ENCODE measurements around the gene PPP2R2C.

Gene PPP2R2C

GRCh38 chr4:6495736-6496135 is 23.3 kb upstream of the PPP2R2C start:
- no peak for TF ChIP-seq CTCF (IDR thresholded peaks at IDR 0.05; ENCODE audit: low read depth, low read length)
- no peak overlapping the region for H3K4me3 ChIP-seq (ENCODE audit: low read depth, low read length)
- no peak for DNase-seq (ENCODE audit: low read depth, low spot score)
- in situ Hi-C loops (cut with HindIII; ENCODE audit: low sequenced_read_pairs): no loop called here

DNA sequence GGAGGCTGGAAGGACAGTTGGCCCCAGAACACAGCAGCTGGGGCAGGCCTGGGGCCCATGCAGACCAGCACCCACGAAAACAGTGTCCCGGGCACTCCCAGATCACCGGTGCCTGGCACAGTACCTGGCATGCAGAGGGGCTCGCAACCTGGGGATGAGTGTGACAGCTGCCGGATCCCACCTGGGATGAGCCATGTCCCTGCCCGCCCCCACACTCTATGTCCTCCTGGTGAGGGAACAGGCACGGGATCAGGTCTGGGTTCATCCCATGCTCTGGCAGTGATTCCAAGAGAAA is 22.8 kb upstream of the PPP2R2C start:
- no peak for DNase-seq (ENCODE audit: low read depth, low spot score)
- in situ Hi-C loops (cut with HindIII; ENCODE audit: low sequenced_read_pairs): no loop called here
- no peak for TF ChIP-seq CTCF (IDR thresholded peaks at IDR 0.05; ENCODE audit: low read depth, low read length)
- H3K4me3 ChIP-seq (ENCODE audit: low read depth, low read length): no peak overlapping the region

- no peak for TF ChIP-seq CTCF (IDR thresholded peaks at IDR 0.05; ENCODE audit: low read depth, low read length)
- in situ Hi-C loops (cut with HindIII; ENCODE audit: low sequenced_read_pairs): no loop called here
- DNase-seq (ENCODE audit: low read depth, low spot score): no peak
- H3K4me3 ChIP-seq (ENCODE audit: low read depth, low read length): no peak overlapping the region
Observed at GRCh38 chr4:6494431-6495295, 22.2 kb upstream of the PPP2R2C start.

- H3K4me3 ChIP-seq (ENCODE audit: low read depth, low read length): no peak overlapping the region
- TF ChIP-seq CTCF (IDR thresholded peaks at IDR 0.05; ENCODE audit: low read depth, low read length): no peak
- no peak for DNase-seq (ENCODE audit: low read depth, low spot score)
- in situ Hi-C loops (cut with HindIII; ENCODE audit: low sequenced_read_pairs): no loop called here
Observed at GRCh38 chr4:6493658-6494304, 21.4 kb upstream of the PPP2R2C start.

- DNase-seq (ENCODE audit: low read depth, low spot score): no peak
- in situ Hi-C loops (cut with HindIII; ENCODE audit: low sequenced_read_pairs): no loop called here
- no peak for TF ChIP-seq CTCF (IDR thresholded peaks at IDR 0.05; ENCODE audit: low read depth, low read length)
- no peak overlapping the region for H3K4me3 ChIP-seq (ENCODE audit: low read depth, low read length)
Observed at GRCh38 chr4:6492861-6493657, 20.6 kb upstream of the PPP2R2C start.

DNA sequence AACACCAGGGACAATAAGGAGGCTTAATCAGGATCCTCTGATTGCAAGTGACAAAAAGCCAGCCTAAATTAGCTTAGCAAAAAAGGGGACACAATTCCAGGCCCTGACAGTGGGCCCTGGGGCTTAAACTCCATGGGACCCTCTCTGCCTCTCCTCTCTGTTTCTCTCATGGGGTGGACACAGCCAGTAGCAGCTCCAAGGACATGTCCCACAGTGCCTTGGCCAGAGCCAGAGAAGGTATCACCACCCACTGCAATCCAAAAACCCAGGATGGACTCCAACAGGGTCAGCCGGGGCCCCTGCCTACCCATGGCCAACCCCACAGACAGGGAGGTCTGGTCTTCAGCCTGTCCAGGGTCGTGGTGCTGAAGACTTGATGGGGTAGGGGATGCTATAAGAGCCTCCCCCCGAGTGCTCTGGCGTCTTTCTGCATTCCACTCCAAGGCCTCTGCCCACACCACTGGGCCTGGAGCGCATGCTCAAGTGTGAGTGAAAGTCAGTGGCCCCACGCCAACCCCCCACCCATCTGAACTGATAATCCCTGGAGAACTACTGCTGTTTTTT is 19.7 kb upstream of the PPP2R2C start:
- no peak overlapping the region for H3K4me3 ChIP-seq (ENCODE audit: low read depth, low read length)
- TF ChIP-seq CTCF (IDR thresholded peaks at IDR 0.05; ENCODE audit: low read depth, low read length): no peak
- in situ Hi-C loops (cut with HindIII; ENCODE audit: low sequenced_read_pairs): no loop called here
- no peak for DNase-seq (ENCODE audit: low read depth, low spot score)

Data from astrocyte of the spinal cord (primary cell).